ENCODE data around the gene CCDC169. TPM values are rescaled to one million over a fixed set of nuclear protein-coding genes. Genes with fewer than 3 reads are reported as not detected.

Gene CCDC169
- 0.23 and 3.3 TPM in 2 replicates for total RNA-seq

DNA sequence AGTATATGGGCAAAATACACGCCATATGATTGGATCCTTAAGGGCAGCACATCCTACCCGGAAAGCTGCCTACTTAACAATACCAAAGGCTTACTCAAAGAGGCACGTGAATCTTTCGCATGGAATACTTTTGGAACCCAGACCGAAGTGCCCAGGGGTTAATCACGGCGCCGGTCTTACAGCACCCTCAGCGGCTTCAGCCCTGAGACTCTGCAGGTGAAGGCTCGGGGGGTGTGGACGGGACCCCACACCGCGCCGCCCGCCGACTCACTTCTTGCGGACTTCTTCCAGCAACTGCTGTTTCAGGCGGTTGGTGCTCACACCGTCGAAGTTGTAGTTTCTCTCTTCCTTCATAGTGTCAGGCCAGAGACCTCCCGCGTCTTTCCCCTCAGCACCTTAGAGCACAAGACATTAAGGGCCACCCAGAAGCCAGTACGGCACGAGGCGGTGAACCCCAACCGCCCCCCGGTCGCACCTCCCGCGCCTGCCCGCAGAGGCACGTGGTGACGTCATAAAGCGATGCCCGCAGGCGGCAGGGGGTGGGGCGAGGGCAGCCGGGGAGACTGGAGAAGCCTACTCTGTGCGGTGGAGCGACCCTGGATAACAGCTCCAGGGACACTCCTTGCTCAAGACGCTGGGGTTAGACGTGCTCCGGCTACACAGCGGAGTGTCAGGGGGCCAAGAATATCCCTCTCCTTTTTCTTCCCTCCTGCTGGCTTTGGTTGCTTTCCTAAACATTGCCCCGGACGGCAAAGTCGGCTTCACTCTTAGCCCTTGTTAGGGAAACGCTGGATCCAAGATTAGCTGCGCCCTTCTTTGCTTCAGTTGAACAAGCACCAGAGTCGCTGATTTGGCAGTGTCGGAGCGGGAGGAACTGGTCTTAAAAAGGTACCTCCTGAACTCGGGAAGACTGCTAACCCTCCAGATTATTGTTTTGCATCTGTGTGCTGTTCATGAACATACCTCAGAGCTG, at the start of gene CCDC169:
TSS of gene CCDC169 (minus strand) at position 449 of the 973 bp plus-strand sequence. CDS start at position 354, 95 bp downstream.

DNA sequence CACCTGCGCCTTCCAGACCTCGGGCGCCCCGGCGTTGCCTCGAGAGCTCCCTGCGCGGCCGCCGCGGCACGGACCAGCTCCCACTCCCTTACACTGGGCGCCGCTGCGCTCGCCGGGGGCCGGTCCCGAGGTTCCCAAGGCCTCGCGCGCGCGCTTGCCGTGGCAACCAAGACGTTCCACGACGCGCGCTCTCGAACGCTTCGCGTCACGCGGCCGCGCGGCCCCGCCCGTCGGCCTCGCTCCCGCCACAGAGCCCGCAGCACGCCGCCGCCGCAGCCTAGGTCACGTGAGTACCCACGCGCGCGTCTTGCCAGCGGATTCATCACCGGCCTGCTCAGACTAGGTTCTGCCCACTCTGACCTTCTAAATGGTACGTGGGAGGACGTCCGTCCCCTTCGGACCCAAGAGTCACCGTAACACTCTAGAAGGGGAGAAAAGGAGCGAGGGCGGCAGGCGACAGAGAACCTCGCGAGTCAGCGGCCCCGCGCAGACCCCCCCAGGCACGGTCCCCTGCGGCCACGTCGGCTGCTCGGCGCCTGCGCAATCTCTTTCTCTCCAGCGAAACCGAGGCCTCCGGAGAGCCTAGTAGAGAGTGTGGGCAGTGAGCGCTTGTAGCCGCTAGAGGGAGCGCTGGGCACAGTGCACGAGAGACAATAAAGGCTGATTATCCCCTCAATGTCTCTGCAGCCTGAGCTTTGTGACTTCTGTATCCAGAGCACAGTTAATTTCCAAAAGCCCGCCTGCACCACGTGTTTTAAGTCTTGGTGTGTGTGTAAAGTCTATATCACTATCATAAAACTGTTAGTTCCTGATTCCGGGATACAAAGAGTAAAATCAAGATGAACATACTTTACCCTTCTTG, 48.8 kb upstream of the CCDC169 start, which contains the start of gene SPART:
TSS of gene SPART (minus strand) at position 173 of the 862 bp plus-strand sequence. CDS start 10,564 bp downstream, outside the sequence.

DNA sequence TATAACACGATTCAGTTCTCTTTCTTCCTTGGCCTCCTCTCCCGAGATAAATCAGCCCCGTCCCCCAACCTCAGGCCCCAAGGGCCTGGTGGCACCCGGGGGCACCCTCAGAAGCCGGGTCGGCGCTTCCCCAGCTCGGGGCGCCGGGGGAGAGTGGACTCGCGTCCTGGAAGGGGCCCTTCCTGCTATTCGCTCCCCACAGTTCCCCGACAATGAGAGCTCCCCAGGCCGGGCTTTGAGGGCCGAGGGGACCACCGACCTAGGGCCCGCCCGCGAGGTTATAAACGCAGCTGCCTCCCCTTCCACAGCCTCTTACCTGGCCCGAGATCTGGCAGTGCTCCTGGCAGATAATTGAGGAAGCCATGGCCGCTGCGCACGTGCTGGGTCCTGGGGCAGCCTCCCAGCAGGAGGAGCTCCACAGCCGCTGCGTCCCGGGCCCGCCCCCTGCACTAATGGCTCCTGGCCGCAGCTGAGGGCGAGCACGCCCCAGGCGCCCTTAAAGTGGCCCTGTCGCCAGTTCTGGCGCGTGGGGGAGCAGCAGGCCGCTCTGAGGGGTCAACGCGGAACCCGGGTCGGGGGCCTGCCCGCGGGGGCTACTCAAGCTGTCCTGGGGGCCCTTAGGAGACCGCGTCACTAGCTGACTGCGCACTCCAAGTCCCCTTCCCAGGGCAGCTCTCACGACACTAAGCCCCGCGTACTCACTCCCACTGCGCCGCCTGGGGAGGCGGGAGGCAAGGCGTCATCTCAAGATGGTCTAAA, 83.3 kb downstream of the CCDC169 start, which contains the start of gene SOHLH2:
TSS of gene SOHLH2 (minus strand) at position 394 of the 759 bp plus-strand sequence. CDS start at position 364, 30 bp downstream.

Other genes starting within 250 kb of the CCDC169 start
- 2.2 and 44.3 TPM in 2 replicates for gene DCLK1, start 166.4 kb downstream of the CCDC169 start, total RNA-seq
- 0.12 and 0.43 TPM in 2 replicates for gene SOHLH2, start 83.3 kb downstream of the CCDC169 start, total RNA-seq
- gene SPART, start 48.6 kb upstream of the CCDC169 start, total RNA-seq, result 107 and 126 TPM in 2 replicates
- 0.12 and 0.77 TPM in 2 replicates for gene CCNA1, start 134.7 kb upstream of the CCDC169 start, total RNA-seq

Measured in pericardium fibroblast (primary cell).